WTC11 (cell line): ENCODE measurements around the gene PTCHD4. TPM values are rescaled to one million over a fixed set of nuclear protein-coding genes. Genes with fewer than 3 reads are reported as not detected.

Experiments used
- ATAC-seq: fragments of 200-7000 bp; cut with Tn5 transposase; 2 replicates; pipeline ENCODE4 v1.10.0; 2021; ENCODE audit warnings: mild to moderate bottlenecking, moderate library complexity
- CTCF ChIA-PET: fragments of 300-600 bp; sonication (Branson Sonifier 250); formaldehyde crosslinking; loops from one replicate; lab custom pipeline; 2021; ENCODE audit warnings: antibody characterized with exemption; lab: Charles Lee
- POLR2A ChIA-PET: fragments of 350-600 bp; sonication (Branson Sonifier 250); formaldehyde crosslinking; loops from one replicate; lab custom pipeline; 2021; ENCODE audit warnings: antibody characterized with exemption; lab: Charles Lee
- DNase-seq: peaks from one replicate; pipeline ENCODE4 v3.0.0; 2021; ENCODE audit warnings: low spot score
- H3K27ac Mint-ChIP-seq: 2 replicates; pipeline ENCODE4 v1.8.0; 2021; ENCODE audit warnings: mixed read lengths
- H3K27me3 Mint-ChIP-seq: 2 replicates; pipeline ENCODE4 v1.8.0; 2021; ENCODE audit warnings: low read depth, mild to moderate bottlenecking, moderate library complexity, mixed read lengths
- H3K36me3 Mint-ChIP-seq: 2 replicates; pipeline ENCODE4 v1.8.0; 2021; ENCODE audit warnings: mixed read lengths
- H3K4me1 Mint-ChIP-seq: 2 replicates; pipeline ENCODE4 v1.8.0; 2022; ENCODE audit warnings: mixed read lengths
- H3K4me3 Mint-ChIP-seq: 2 replicates; pipeline ENCODE4 v1.8.0; 2021; ENCODE audit warnings: mild to moderate bottlenecking, moderate library complexity, mixed read lengths
- H3K9me3 Mint-ChIP-seq: 2 replicates; pipeline ENCODE4 v1.8.0; 2021; ENCODE audit warnings: mixed read lengths
- ATF1 ChIP-seq: sonication (generic); formaldehyde crosslinking; IDR thresholded peaks from 2 replicates; pipeline ENCODE4 v1.8.1; 2023; ENCODE audit warnings: mild to moderate bottlenecking, moderate library complexity, missing genetic modification reagents
- ATF3 ChIP-seq: sonication (generic); formaldehyde crosslinking; conservative IDR thresholded peaks from 2 replicates; pipeline ENCODE4 v1.8.1; 2022; ENCODE audit warnings: mild to moderate bottlenecking, missing genetic modification reagents
- ESRRA ChIP-seq: sonication (generic); formaldehyde crosslinking; IDR thresholded peaks from 2 replicates; pipeline ENCODE4 v1.8.1; 2022; ENCODE audit warnings: mild to moderate bottlenecking, missing genetic modification reagents, borderline replicate concordance
- FOXP1 ChIP-seq: sonication (generic); formaldehyde crosslinking; IDR thresholded peaks from 2 replicates; pipeline ENCODE4 v1.8.0; 2022; ENCODE audit warnings: missing genetic modification reagents, mild to moderate bottlenecking, moderate library complexity, borderline replicate concordance
- FOXP4 ChIP-seq: sonication (generic); formaldehyde crosslinking; IDR thresholded peaks from 2 replicates; pipeline ENCODE4 v1.8.0; 2022; ENCODE audit warnings: mild to moderate bottlenecking, missing genetic modification reagents
- GTF2I ChIP-seq: fragments of 250-450 bp; sonication (Bioruptor Pico); conservative IDR thresholded peaks from 2 replicates; pipeline ENCODE4 v1.4.0; 2021; ENCODE audit warnings: mild to moderate bottlenecking
- HMGA2 ChIP-seq: fragments of 250-450 bp; sonication (Bioruptor Pico); IDR thresholded peaks from 2 replicates; pipeline ENCODE4 v1.4.0; 2021; ENCODE audit warnings: mild to moderate bottlenecking, moderate library complexity
- IRF2 ChIP-seq: sonication (generic); formaldehyde crosslinking; IDR thresholded peaks from 2 replicates; pipeline ENCODE4 v1.8.0; 2022; ENCODE audit warnings: low read depth, missing genetic modification reagents, borderline replicate concordance
- KAT7 ChIP-seq: sonication (generic); formaldehyde crosslinking; IDR thresholded peaks from 2 replicates; pipeline ENCODE4 v1.8.1; 2023; ENCODE audit warnings: missing genetic modification reagents, mild to moderate bottlenecking, borderline replicate concordance
- NFYB ChIP-seq: sonication (generic); formaldehyde crosslinking; conservative IDR thresholded peaks from 2 replicates; pipeline ENCODE4 v1.8.0; 2022; ENCODE audit warnings: low read depth, missing genetic modification reagents
- NR2C2 ChIP-seq: sonication (generic); formaldehyde crosslinking; IDR thresholded peaks from 2 replicates; pipeline ENCODE4 v1.8.0; 2022; ENCODE audit warnings: mild to moderate bottlenecking, missing genetic modification reagents
- PRRX2 ChIP-seq: fragments of 250-450 bp; sonication (Bioruptor Pico); IDR thresholded peaks from 2 replicates; pipeline ENCODE4 v1.8.0; 2021; ENCODE audit warnings: mild to moderate bottlenecking
- TEAD1 ChIP-seq: sonication (generic); formaldehyde crosslinking; IDR thresholded peaks from 2 replicates; pipeline ENCODE4 v1.8.0; 2022; ENCODE audit warnings: mild to moderate bottlenecking, missing genetic modification reagents
- ZNF263 ChIP-seq: sonication (generic); formaldehyde crosslinking; IDR thresholded peaks from 2 replicates; pipeline ENCODE4 v1.8.1; 2022; ENCODE audit warnings: low read depth, mild to moderate bottlenecking, moderate library complexity, missing genetic modification reagents
- ZNF317 ChIP-seq: sonication (generic); formaldehyde crosslinking; IDR thresholded peaks from 2 replicates; pipeline ENCODE4 v1.8.1; 2023; ENCODE audit warnings: low read depth, mild to moderate bottlenecking, moderate library complexity, missing genetic modification reagents, borderline replicate concordance
- ZNF396 ChIP-seq: fragments of 250-450 bp; sonication (Bioruptor Pico); IDR thresholded peaks from 2 replicates; pipeline ENCODE4 v1.8.0; 2021; ENCODE audit warnings: mild to moderate bottlenecking, moderate library complexity, borderline replicate concordance
- total RNA-seq: library from RNA; stranded (reverse); gene quantifications from 3 replicates; pipeline ENCODE4 v1.2.3, GENCODE V29; 2021
- TF ChIP-seq, protein P1 (sequence below): fragments of 250-450 bp; sonication (Bioruptor Pico); conservative IDR thresholded peaks from 2 replicates; pipeline ENCODE4 v1.9.0; 2021; ENCODE audit warnings: mild to moderate bottlenecking
- TF ChIP-seq, protein P2 (sequence below): sonication (generic); formaldehyde crosslinking; IDR thresholded peaks from 2 replicates; pipeline ENCODE4 v1.8.0; 2023; ENCODE audit warnings: missing genetic modification reagents, mild to moderate bottlenecking, borderline replicate concordance
- TF ChIP-seq, protein P3 (sequence below): fragments of 200-600 bp; IDR thresholded peaks from 2 replicates; pipeline ENCODE4 v1.8.0; 2022; ENCODE audit warnings: antibody characterized with exemption
- TF ChIP-seq, protein P4 (sequence below): fragments of 250-450 bp; sonication (Bioruptor Pico); IDR thresholded peaks from 2 replicates; pipeline ENCODE4 v1.8.0; 2021; ENCODE audit warnings: mild to moderate bottlenecking

Gene PTCHD4
- total RNA-seq, 1 experiment from 2014 or later, result 1.6 TPM

- TF ChIP-seq, protein P1, sequence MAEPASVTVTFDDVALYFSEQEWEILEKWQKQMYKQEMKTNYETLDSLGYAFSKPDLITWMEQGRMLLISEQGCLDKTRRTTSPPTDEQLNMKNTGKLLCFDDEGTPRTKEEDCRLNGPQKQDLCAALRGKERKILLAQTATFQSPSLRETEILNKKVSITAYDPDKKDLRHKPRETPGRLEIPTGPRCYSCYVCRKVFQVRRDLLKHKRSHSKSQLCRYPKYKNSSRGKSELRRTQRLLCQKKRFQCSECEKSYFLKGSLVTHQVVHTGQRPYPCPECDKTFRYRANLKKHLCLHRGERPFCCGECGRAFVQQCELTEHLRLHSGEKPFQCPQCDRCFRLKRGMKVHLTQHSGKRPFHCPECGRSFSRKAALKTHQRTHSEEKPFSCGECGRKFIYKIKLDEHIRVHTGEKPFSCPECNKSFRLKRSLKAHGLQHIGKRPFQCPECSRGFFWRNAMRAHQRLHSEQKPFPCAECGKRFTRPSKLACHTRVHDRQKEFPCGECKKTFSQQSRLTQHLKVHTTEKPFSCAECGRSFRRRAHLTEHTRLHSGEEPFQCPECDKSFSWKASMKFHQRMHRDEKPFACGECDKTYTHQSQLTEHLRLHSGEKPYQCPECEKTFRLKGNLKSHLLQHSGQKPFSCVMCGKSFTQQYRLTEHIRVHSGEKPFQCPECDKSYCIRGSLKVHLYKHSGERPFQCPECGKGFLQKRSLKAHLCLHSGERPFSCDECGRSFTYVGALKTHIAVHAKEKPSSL (CRISPR knock-in tag), result no peak
- TF ChIP-seq FOXP1 (no peak), PRRX2 (CRISPR knock-in tag) (no peak)
Measured at GRCh38 chr6:48116699-48117645, 6.0 kb upstream of the PTCHD4 start (continued).

DNA sequence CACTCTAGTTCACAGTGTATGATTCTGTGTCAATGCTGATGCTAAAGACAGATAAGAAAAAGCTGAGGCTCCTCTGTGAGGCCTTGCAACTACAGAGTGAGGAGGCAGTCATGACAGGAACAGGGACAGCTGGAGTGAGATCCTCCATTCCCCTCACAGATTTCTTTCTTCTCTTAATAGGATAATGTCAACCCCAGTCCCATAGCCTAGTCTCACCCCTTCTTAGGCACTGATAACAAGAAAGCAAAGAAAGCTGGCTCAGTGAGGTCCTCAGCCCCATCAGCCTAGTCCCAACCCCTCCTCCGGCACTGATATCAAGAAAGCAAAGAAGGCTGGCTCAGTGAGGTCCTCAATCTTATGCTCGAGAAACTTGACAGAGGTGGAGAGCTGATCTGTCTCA is 2.1 kb upstream of the PTCHD4 start:
- ChIA-PET POLR2A (no interaction called here), CTCF (no interaction called here)
- H3K27me3 Mint-ChIP-seq, result no peaks in the 10 kb centered on the region; the same call in 1 of the 2 replicates
- H3K4me1 Mint-ChIP-seq, result peaks cover 53% of the 10 kb centered on the region
- peaks cover under 1% of the 10 kb centered on the region for H3K36me3 Mint-ChIP-seq
- DNase-seq (no peak), ATAC-seq (no peak)
- H3K9me3 Mint-ChIP-seq, result no peaks in the 10 kb centered on the region
- no peak for TF ChIP-seq ESRRA (CRISPR knock-in tag)
- TF ChIP-seq TEAD1 (CRISPR knock-in tag), result no peak
- TF ChIP-seq NFYB (CRISPR knock-in tag), result no peak
- TF ChIP-seq HMGA2 (CRISPR knock-in tag), result no peak
- no peak for TF ChIP-seq NR2C2 (CRISPR knock-in tag)
- no peak for TF ChIP-seq ZNF317
- TF ChIP-seq FOXP4 (CRISPR knock-in tag), result no peak
- no peak for TF ChIP-seq KAT7 (CRISPR knock-in tag)
- TF ChIP-seq PRRX2 (CRISPR knock-in tag), result no peak
- TF ChIP-seq, protein P2, sequence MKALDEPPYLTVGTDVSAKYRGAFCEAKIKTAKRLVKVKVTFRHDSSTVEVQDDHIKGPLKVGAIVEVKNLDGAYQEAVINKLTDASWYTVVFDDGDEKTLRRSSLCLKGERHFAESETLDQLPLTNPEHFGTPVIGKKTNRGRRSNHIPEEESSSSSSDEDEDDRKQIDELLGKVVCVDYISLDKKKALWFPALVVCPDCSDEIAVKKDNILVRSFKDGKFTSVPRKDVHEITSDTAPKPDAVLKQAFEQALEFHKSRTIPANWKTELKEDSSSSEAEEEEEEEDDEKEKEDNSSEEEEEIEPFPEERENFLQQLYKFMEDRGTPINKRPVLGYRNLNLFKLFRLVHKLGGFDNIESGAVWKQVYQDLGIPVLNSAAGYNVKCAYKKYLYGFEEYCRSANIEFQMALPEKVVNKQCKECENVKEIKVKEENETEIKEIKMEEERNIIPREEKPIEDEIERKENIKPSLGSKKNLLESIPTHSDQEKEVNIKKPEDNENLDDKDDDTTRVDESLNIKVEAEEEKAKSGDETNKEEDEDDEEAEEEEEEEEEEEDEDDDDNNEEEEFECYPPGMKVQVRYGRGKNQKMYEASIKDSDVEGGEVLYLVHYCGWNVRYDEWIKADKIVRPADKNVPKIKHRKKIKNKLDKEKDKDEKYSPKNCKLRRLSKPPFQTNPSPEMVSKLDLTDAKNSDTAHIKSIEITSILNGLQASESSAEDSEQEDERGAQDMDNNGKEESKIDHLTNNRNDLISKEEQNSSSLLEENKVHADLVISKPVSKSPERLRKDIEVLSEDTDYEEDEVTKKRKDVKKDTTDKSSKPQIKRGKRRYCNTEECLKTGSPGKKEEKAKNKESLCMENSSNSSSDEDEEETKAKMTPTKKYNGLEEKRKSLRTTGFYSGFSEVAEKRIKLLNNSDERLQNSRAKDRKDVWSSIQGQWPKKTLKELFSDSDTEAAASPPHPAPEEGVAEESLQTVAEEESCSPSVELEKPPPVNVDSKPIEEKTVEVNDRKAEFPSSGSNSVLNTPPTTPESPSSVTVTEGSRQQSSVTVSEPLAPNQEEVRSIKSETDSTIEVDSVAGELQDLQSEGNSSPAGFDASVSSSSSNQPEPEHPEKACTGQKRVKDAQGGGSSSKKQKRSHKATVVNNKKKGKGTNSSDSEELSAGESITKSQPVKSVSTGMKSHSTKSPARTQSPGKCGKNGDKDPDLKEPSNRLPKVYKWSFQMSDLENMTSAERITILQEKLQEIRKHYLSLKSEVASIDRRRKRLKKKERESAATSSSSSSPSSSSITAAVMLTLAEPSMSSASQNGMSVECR (CRISPR knock-in tag), result no peak
- TF ChIP-seq, protein P3, sequence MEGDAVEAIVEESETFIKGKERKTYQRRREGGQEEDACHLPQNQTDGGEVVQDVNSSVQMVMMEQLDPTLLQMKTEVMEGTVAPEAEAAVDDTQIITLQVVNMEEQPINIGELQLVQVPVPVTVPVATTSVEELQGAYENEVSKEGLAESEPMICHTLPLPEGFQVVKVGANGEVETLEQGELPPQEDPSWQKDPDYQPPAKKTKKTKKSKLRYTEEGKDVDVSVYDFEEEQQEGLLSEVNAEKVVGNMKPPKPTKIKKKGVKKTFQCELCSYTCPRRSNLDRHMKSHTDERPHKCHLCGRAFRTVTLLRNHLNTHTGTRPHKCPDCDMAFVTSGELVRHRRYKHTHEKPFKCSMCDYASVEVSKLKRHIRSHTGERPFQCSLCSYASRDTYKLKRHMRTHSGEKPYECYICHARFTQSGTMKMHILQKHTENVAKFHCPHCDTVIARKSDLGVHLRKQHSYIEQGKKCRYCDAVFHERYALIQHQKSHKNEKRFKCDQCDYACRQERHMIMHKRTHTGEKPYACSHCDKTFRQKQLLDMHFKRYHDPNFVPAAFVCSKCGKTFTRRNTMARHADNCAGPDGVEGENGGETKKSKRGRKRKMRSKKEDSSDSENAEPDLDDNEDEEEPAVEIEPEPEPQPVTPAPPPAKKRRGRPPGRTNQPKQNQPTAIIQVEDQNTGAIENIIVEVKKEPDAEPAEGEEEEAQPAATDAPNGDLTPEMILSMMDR, result no peak
- no peak for TF ChIP-seq ZNF396
- no peak for TF ChIP-seq ATF1 (CRISPR knock-in tag)
- TF ChIP-seq, protein P4, sequence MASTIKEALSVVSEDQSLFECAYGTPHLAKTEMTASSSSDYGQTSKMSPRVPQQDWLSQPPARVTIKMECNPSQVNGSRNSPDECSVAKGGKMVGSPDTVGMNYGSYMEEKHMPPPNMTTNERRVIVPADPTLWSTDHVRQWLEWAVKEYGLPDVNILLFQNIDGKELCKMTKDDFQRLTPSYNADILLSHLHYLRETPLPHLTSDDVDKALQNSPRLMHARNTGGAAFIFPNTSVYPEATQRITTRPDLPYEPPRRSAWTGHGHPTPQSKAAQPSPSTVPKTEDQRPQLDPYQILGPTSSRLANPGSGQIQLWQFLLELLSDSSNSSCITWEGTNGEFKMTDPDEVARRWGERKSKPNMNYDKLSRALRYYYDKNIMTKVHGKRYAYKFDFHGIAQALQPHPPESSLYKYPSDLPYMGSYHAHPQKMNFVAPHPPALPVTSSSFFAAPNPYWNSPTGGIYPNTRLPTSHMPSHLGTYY (CRISPR knock-in tag), result no peak
- no peak for TF ChIP-seq FOXP1
- TF ChIP-seq IRF2 (CRISPR knock-in tag), result no peak
- no peak for TF ChIP-seq ZNF263 (CRISPR knock-in tag)
- TF ChIP-seq ATF3 (CRISPR knock-in tag), result no peak
- no peak for TF ChIP-seq GTF2I (CRISPR knock-in tag)
- H3K4me3 Mint-ChIP-seq, result no peak overlapping the region
- no peak overlapping the region for H3K27ac Mint-ChIP-seq
